A673 (cell line): Measurements from ENCODE around the gene RNF141.

Experiments used
- CTCF ChIP-seq: fragments of 300-800, 200-600 bp; sonication (generic); conservative IDR thresholded peaks from 2 replicates; pipeline ENCODE4 v1.5.1; 2017; ENCODE audit warnings: low read depth, mild to moderate bottlenecking, antibody characterized with exemption, low read length, moderate library complexity, mixed read lengths
- EZH2 ChIP-seq: fragments of 200-600 bp; sonication (generic); IDR thresholded peaks from 2 replicates; pipeline ENCODE4 v1.6.1; 2017; ENCODE audit warnings: borderline replicate concordance, low read depth, mild to moderate bottlenecking, mixed read lengths, antibody characterized with exemption, low read length; ENCODE audit not compliant: poor library complexity, severe bottlenecking

GRCh38 chr11:10533323-10533722, 7.7 kb downstream of the RNF141 start:
- TF ChIP-seq CTCF = no peak
- TF ChIP-seq EZH2 = no peak
